HG02798 (cell line): Measurements from ENCODE around the gene TOPORS.
"Not testable (repeated sequence)": the region's sequence is repeated elsewhere in the genome, so short reads cannot be mapped to it uniquely, and the experiment has no call there.

ENCODE experiments used
- ATAC-seq: cut with Tn5 transposase; IDR thresholded peaks from one replicate; pipeline ENCODE4 v1.9.1; 2021; ENCODE audit warnings: mild to moderate bottlenecking; ENCODE audit not compliant: unreplicated experiment, poor library complexity

TOPORS gene

GRCh38 chr9:32570262-32570661 is 17.9 kb upstream of the TOPORS start:
- ATAC-seq = no peak

- ATAC-seq = no peak
Measured at GRCh38 chr9:32566770-32567169, 14.4 kb upstream of the TOPORS start.

- ATAC-seq = no peak
Measured at GRCh38 chr9:32565967-32566366, 13.6 kb upstream of the TOPORS start.

- ATAC-seq = no peak
Measured at GRCh38 chr9:32558408-32558934, 6.1 kb upstream of the TOPORS start.

- ATAC-seq = no peak
Measured at GRCh38 chr9:32554591-32554990, 2.2 kb upstream of the TOPORS start.

GRCh38 chr9:32554107-32554506 is 1.7 kb upstream of the TOPORS start:
- no peak for ATAC-seq

- ATAC-seq = no peak
Measured at GRCh38 chr9:32551276-32552051, 922 bp downstream of the TOPORS start.

GRCh38 chr9:32550562-32551275 is 1.7 kb downstream of the TOPORS start:
- ATAC-seq = peak; percentile 70

- ATAC-seq = no peak
Measured at GRCh38 chr9:32550150-32550561, 2.2 kb downstream of the TOPORS start.

- ATAC-seq = not testable (repeated sequence)
Measured at GRCh38 chr9:32548213-32548612, 4.2 kb downstream of the TOPORS start.

- no peak for ATAC-seq
Measured at GRCh38 chr9:32545884-32546283, 6.5 kb downstream of the TOPORS start.

GRCh38 chr9:32543047-32543446 is 9.3 kb downstream of the TOPORS start:
- ATAC-seq = no peak

GRCh38 chr9:32533816-32534215 is 18.6 kb downstream of the TOPORS start:
- no peak for ATAC-seq

- ATAC-seq = no peak
Measured at GRCh38 chr9:32533336-32533735, 19.1 kb downstream of the TOPORS start.

GRCh38 chr9:32526707-32527048 is 25.7 kb downstream of the TOPORS start:
- ATAC-seq = no peak

GRCh38 chr9:32526041-32526706 is 26.2 kb downstream of the TOPORS start, which contains the start of gene RIGI:
TSS of gene RIGI (minus strand) at chr9:32526196. CDS start at chr9:32526166, 30 bp downstream.
- peak; percentile 77 for ATAC-seq

- no peak for ATAC-seq
Measured at GRCh38 chr9:32525709-32526030, 26.7 kb downstream of the TOPORS start.

- ATAC-seq = no peak
Measured at GRCh38 chr9:32524892-32525708, 27.3 kb downstream of the TOPORS start.

GRCh38 chr9:32524558-32524891 is 27.9 kb downstream of the TOPORS start:
- ATAC-seq = not testable (repeated sequence)

GRCh38 chr9:32523910-32524309 is 28.5 kb downstream of the TOPORS start:
- no peak for ATAC-seq
